ENCODE measurements around the gene PGA4.
"Not testable (repeated sequence)": the region's sequence is repeated elsewhere in the genome, so short reads cannot be mapped to it uniquely, and the experiment has no call there.

The PGA4 gene

DNA sequence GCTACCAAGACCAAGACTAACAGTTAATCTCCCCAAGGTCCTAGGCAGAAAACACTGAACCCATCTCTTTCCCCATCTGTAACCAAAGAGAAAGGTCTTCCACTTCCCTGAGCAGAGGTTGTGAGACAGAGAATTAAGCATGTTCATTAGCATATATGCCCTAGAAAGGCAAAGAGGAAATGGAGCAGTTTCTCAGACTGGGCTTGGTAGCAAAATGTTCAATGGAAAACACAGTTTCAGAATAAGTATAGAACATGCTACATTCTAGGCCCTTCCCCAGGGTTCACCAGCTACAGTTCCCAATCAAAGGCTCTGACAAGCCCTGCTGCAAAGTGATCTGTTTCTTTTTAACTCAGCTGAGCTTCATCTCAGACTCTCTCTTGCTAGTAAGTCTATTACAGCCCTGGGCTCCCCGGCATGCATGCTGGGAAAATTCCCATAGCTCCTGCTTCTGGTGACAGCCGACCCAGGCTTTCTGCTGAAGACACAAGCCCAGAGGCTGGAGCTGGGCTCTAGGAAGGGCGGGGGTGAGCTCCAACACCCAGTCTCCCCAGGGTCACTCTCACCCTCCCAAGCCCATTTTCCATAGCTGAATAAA is 10.5 kb downstream of the PGA4 start:
- H3K36me3 ChIP-seq (ENCODE audit: control insufficient read depth, insufficient read depth, low read length); H3K4me1 ChIP-seq (ENCODE audit: control insufficient read depth, insufficient read depth, low read length); H3K9me3 ChIP-seq (ENCODE audit: control insufficient read depth, insufficient read depth, low read length); H3K9ac ChIP-seq (ENCODE audit: low read depth, low read length); H3K4me3 ChIP-seq (ENCODE audit: low read depth, low read length); H3K27me3 ChIP-seq (ENCODE audit: control insufficient read depth, insufficient read depth, low read length): not testable (repeated sequence)

DNA sequence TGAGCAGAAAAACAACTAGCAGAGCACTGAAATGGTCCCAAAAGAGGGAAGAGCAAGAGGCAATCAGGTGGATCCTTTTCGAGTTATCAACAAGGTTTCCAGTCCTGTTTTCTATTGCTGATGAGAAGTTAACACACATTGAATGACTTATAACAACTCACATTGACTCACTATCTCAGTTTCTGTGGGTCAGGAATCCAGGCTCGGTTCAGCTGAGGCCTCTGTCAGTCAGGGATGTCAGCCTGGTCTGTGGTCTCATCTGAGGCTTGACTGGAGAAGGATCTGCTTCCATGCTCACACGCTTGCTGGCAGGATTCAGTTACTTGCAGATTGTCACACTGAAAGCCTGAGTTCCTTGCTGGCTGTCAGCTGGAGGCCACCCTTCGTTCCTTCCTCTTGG is 15.0 kb downstream of the PGA4 start:
- not testable (repeated sequence) for H3K4me1 ChIP-seq (ENCODE audit: control insufficient read depth, insufficient read depth, low read length); H3K27me3 ChIP-seq (ENCODE audit: control insufficient read depth, insufficient read depth, low read length); H3K4me3 ChIP-seq (ENCODE audit: low read depth, low read length); H3K9me3 ChIP-seq (ENCODE audit: control insufficient read depth, insufficient read depth, low read length); H3K36me3 ChIP-seq (ENCODE audit: control insufficient read depth, insufficient read depth, low read length); H3K9ac ChIP-seq (ENCODE audit: low read depth, low read length)

DNA sequence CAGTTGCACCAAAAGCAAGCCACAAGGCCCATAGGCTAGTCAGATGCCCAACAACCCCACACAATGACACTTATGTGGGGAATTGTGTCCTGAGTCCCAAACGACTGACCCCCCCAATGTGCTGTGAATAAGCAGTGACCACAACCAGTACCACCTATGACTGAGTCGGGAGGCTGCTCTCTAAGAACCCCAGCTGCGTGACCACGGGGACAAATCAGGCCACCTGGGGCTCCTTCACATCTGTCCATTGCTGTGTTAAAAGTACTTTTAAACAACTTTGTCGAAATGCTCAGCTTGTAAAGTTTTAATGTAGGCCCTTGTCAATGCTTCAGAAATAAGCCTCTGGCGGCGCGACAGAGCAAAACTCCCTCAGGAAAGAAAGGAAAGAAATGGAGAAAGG is 18.1 kb downstream of the PGA4 start:
- not testable (repeated sequence) for H3K36me3 ChIP-seq (ENCODE audit: control insufficient read depth, insufficient read depth, low read length); H3K4me3 ChIP-seq (ENCODE audit: low read depth, low read length); H3K27me3 ChIP-seq (ENCODE audit: control insufficient read depth, insufficient read depth, low read length); H3K4me1 ChIP-seq (ENCODE audit: control insufficient read depth, insufficient read depth, low read length); H3K9ac ChIP-seq (ENCODE audit: low read depth, low read length); H3K9me3 ChIP-seq (ENCODE audit: control insufficient read depth, insufficient read depth, low read length)

DNA sequence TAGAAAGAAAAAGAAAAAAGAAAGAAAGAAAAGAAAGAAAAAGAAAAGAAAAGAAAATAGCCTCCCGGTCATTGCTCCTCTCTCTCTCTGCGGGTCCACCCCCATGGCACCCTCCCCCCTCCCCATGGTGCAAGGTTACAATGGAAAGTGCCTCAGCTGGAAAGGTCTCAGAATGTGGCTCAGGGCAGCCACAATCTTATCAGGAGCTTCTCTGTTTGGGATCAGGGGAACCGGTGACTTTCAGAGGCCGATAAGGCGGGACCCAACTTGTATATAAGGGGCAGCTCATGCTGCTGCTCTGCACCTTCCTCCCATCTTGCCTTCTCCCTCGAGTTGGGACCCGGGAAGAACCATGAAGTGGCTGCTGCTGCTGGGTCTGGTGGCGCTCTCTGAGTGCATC is 18.7 kb downstream of the PGA4 start, which contains the start of gene PGA5:
PGA5 (plus strand) TSS at position 301 of the 400 bp plus-strand sequence; CDS start at position 353, 52 bp downstream.
- not testable (repeated sequence) for H3K36me3 ChIP-seq (ENCODE audit: control insufficient read depth, insufficient read depth, low read length); H3K4me1 ChIP-seq (ENCODE audit: control insufficient read depth, insufficient read depth, low read length); H3K4me3 ChIP-seq (ENCODE audit: low read depth, low read length); H3K9ac ChIP-seq (ENCODE audit: low read depth, low read length); H3K9me3 ChIP-seq (ENCODE audit: control insufficient read depth, insufficient read depth, low read length); H3K27me3 ChIP-seq (ENCODE audit: control insufficient read depth, insufficient read depth, low read length)

DNA sequence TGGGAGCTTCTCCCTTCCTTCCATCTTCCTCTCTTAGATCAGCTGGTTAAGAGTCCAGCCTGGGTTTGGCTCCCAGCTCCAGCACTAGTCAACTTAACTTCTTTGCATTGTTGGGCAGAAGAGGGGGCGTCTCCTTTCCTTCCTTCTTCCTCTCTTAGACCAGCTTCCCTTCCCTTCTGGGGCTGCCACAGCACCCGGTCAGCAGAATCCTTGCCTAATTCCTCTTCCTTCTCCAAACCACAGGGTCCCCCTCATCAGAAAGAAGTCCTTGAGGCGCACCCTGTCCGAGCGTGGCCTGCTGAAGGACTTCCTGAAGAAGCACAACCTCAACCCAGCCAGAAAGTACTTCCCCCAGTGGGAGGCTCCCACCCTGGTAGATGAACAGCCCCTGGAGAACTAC is 19.4 kb downstream of the PGA4 start:
- H3K9me3 ChIP-seq (ENCODE audit: control insufficient read depth, insufficient read depth, low read length); H3K27me3 ChIP-seq (ENCODE audit: control insufficient read depth, insufficient read depth, low read length); H3K4me1 ChIP-seq (ENCODE audit: control insufficient read depth, insufficient read depth, low read length); H3K9ac ChIP-seq (ENCODE audit: low read depth, low read length); H3K4me3 ChIP-seq (ENCODE audit: low read depth, low read length); H3K36me3 ChIP-seq (ENCODE audit: control insufficient read depth, insufficient read depth, low read length): not testable (repeated sequence)

DNA sequence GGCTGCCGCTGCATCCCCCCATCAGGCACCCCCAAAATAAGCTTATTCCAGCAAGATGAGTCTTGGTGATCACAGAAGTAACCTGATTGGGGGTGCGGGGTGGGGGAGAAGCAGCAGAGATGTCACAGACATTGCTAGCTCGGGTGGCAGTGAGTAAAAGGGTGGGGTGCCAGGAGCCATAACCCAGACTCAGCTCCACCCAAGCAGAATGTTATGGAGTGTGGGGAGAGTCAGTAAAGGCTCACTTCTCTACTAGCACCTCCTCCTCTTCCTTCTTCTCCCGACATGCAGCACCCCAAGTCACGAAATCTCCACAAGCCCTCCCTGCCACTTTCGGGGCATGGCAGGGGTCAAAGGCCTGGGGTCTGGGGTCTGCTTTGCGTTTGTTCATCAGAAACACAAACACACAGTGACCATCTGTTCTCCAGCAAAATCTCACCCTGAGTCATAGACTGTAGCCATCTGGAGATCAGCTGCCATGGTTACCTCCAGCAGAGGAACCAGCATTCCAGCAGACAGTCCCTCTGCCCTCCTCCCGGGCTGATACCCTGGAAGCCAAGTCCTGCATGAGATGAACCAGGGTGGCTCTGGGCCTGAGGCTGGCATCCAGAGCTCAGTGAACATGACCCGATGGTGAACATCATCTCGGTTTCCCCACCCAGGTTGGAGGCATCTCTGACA is 23.3 kb downstream of the PGA4 start:
- H3K4me3 ChIP-seq (ENCODE audit: low read depth, low read length); H3K27me3 ChIP-seq (ENCODE audit: control insufficient read depth, insufficient read depth, low read length); H3K9ac ChIP-seq (ENCODE audit: low read depth, low read length); H3K9me3 ChIP-seq (ENCODE audit: control insufficient read depth, insufficient read depth, low read length); H3K36me3 ChIP-seq (ENCODE audit: control insufficient read depth, insufficient read depth, low read length); H3K4me1 ChIP-seq (ENCODE audit: control insufficient read depth, insufficient read depth, low read length): not testable (repeated sequence)

DNA sequence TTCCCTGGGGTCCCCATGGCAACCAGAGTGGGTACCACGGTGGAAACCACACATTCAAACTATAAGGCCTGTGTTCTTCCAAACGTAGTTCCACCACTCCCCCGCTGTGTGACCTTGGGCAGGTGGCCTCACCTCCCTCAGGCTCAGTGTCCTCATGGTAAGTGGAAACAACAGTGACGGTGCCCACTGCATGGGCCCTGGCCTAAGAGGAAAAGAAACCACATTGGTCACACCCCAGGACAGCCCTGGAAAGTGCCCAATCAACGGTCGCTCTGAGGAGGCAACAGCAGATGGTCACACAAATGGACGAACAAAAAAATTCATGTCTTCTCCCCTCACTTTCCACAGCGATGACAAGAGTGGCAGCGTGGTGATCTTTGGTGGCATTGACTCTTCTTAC is 25.9 kb downstream of the PGA4 start:
- not testable (repeated sequence) for H3K4me1 ChIP-seq (ENCODE audit: control insufficient read depth, insufficient read depth, low read length); H3K36me3 ChIP-seq (ENCODE audit: control insufficient read depth, insufficient read depth, low read length); H3K9ac ChIP-seq (ENCODE audit: low read depth, low read length); H3K27me3 ChIP-seq (ENCODE audit: control insufficient read depth, insufficient read depth, low read length); H3K4me3 ChIP-seq (ENCODE audit: low read depth, low read length); H3K9me3 ChIP-seq (ENCODE audit: control insufficient read depth, insufficient read depth, low read length)

DNA sequence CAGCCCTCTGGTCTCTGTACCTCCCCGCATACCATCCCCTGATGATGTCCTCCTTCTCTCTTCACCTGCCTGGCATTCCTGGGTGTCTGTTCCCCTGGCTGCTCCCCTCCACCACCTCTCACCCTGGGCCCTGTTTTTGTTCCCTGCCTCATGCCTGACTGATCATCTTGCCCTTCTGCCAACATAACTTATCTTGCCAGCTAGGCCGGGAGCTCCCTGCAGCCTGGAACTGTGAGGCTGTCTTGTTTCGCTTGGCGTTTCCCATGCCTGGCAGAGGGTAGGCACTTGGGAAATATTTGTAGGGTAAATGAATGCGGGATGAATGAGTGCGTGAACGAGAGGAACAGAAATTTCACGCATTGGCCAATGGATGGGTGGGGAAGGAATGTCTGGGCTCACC is 27.1 kb downstream of the PGA4 start:
- not testable (repeated sequence) for H3K36me3 ChIP-seq (ENCODE audit: control insufficient read depth, insufficient read depth, low read length); H3K4me3 ChIP-seq (ENCODE audit: low read depth, low read length); H3K9ac ChIP-seq (ENCODE audit: low read depth, low read length); H3K27me3 ChIP-seq (ENCODE audit: control insufficient read depth, insufficient read depth, low read length); H3K9me3 ChIP-seq (ENCODE audit: control insufficient read depth, insufficient read depth, low read length); H3K4me1 ChIP-seq (ENCODE audit: control insufficient read depth, insufficient read depth, low read length)

DNA sequence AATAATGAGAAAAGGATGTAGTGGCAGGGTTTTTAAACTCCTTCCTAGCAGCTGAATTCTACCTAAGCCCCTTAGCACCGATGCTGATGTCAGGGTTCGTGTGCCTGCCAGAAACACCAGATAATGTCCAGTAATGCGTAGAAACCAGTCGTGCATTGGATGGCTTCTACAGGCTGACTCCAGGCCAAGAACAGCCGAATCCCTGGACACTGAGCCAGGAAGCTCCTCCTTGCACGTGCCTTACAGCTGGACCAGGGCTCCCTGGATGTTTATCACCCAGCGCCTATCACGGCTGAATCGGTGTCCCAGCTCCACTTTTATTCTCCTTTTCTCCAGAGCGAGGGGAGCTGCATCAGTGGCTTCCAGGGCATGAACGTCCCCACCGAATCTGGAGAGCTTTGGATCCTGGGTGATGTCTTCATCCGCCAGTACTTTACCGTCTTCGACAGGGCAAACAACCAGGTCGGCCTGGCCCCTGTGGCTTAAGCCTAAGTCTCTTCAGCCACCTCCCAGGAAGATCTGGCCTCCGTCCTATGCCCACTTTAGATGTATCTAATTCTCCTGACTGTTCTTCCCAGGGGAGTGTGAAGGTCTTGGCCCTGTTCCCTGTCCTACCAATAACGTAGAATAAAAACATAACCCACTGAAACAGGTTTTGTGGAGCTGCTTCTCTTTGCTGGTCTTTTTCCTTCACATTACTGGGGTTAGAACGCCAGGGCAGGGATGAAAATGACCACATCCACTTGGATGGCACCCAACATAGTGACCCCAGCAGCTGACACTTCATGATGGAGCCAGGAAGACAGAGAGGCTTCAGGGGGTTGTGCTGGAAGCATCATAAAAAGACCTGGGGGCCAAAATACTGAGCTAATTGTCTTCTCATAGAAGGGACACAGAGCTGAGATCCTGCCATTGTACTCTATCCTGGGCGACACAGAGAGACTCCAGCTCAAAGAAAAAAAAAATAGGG is 28.9 kb downstream of the PGA4 start:
- H3K9me3 ChIP-seq (ENCODE audit: control insufficient read depth, insufficient read depth, low read length); H3K36me3 ChIP-seq (ENCODE audit: control insufficient read depth, insufficient read depth, low read length); H3K9ac ChIP-seq (ENCODE audit: low read depth, low read length); H3K4me1 ChIP-seq (ENCODE audit: control insufficient read depth, insufficient read depth, low read length); H3K27me3 ChIP-seq (ENCODE audit: control insufficient read depth, insufficient read depth, low read length); H3K4me3 ChIP-seq (ENCODE audit: low read depth, low read length): not testable (repeated sequence)

DNA sequence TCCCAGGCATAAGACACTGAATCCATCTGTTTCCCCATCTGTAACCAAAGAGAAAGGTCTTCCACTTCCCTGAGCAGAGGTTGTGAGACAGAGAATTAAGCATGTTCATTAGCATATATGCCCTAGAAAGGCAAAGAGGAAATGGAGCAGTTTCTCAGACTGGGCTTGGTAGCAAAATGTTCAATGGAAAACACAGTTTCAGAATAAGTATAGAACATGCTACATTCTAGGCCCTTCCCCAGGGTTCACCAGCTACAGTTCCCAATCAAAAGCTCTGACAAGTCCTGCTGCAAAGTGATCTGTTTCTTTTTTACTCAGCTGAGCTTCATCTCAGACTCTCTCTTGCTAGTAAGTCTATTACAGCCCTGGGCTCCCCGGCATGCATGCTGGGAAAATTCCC is 30.2 kb downstream of the PGA4 start:
- H3K4me1 ChIP-seq (ENCODE audit: control insufficient read depth, insufficient read depth, low read length); H3K9ac ChIP-seq (ENCODE audit: low read depth, low read length); H3K9me3 ChIP-seq (ENCODE audit: control insufficient read depth, insufficient read depth, low read length); H3K36me3 ChIP-seq (ENCODE audit: control insufficient read depth, insufficient read depth, low read length); H3K27me3 ChIP-seq (ENCODE audit: control insufficient read depth, insufficient read depth, low read length); H3K4me3 ChIP-seq (ENCODE audit: low read depth, low read length): not testable (repeated sequence)

DNA sequence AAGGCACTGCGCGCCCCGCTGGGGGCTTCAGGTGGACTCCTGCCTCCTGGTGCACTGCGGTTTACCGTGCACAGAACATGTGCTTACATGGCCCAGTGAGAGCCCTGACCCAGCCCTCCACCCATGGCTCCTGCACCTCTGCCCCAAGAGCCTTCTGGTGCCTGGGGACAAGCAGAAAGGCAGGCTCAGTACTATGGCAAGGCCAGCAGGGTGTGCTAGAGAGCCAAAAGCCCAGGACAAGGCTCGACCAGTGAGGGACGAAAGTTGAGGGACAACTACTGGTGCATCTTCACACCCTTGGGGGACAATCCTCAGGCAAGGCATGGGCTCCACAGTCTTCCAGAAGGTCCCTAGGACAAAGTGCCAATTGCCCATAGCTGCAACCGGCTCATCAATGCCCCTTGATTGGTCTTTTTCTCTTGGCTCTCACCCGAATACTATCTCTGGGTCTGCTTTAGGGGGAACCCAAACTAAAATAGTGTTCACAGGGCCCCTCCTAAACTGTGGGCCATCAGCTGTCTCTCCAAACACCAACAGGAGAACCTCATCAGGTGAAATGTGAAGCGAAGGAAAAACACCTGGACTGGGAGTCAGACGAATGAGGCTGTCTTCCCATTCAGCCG is 32.4 kb downstream of the PGA4 start:
- no peaks in the 10 kb centered on the region for H3K27me3 ChIP-seq (ENCODE audit: control insufficient read depth, insufficient read depth, low read length)
- peaks cover 6% of the 10 kb centered on the region for H3K36me3 ChIP-seq (ENCODE audit: control insufficient read depth, insufficient read depth, low read length)
- H3K4me3 ChIP-seq (ENCODE audit: low read depth, low read length) = no peak overlapping the region
- H3K9me3 ChIP-seq (ENCODE audit: control insufficient read depth, insufficient read depth, low read length) = no peaks in the 10 kb centered on the region
- H3K4me1 ChIP-seq (ENCODE audit: control insufficient read depth, insufficient read depth, low read length) = no peaks in the 10 kb centered on the region
- no peak overlapping the region for H3K9ac ChIP-seq (ENCODE audit: low read depth, low read length)

Data from iPS-15b (cell line).